ENCODE data around the gene RIMBP2.

RIMBP2 gene

GRCh38 chr12:130683080-130683479 lies 33.0 kb downstream of the RIMBP2 start:
- no peak for TF ChIP-seq CTCF (IDR thresholded peaks at IDR 0.05; ENCODE audit: borderline replicate concordance, insufficient read depth, low read depth, low read length)
- no peak overlapping the region for H3K4me3 ChIP-seq (ENCODE audit: low read depth, low read length)

- TF ChIP-seq CTCF (IDR thresholded peaks at IDR 0.05; ENCODE audit: borderline replicate concordance, insufficient read depth, low read depth, low read length), result no peak
- no peak overlapping the region for H3K4me3 ChIP-seq (ENCODE audit: low read depth, low read length)
These were observed 35.6 kb downstream of the RIMBP2 start for GRCh38 chr12:130680451-130680990.

GRCh38 chr12:130677957-130678558 lies 38.0 kb downstream of the RIMBP2 start:
- no peak overlapping the region for H3K4me3 ChIP-seq (ENCODE audit: low read depth, low read length)
- no peak for TF ChIP-seq CTCF (IDR thresholded peaks at IDR 0.05; ENCODE audit: borderline replicate concordance, insufficient read depth, low read depth, low read length)

GRCh38 chr12:130675791-130676190 lies 40.3 kb downstream of the RIMBP2 start:
- TF ChIP-seq CTCF (IDR thresholded peaks at IDR 0.05; ENCODE audit: borderline replicate concordance, insufficient read depth, low read depth, low read length), result no peak
- no peak overlapping the region for H3K4me3 ChIP-seq (ENCODE audit: low read depth, low read length)

- H3K4me3 ChIP-seq (ENCODE audit: low read depth, low read length), result no peak overlapping the region
- TF ChIP-seq CTCF (IDR thresholded peaks at IDR 0.05; ENCODE audit: borderline replicate concordance, insufficient read depth, low read depth, low read length), result no peak
These were observed 41.0 kb downstream of the RIMBP2 start for GRCh38 chr12:130675121-130675520.

- no peak overlapping the region for H3K4me3 ChIP-seq (ENCODE audit: low read depth, low read length)
These were observed 41.4 kb downstream of the RIMBP2 start for GRCh38 chr12:130674676-130675075.

More at GRCh38 chr12:130674676-130675075, 41.4 kb downstream of the RIMBP2 start:
- TF ChIP-seq CTCF (IDR thresholded peaks at IDR 0.05; ENCODE audit: borderline replicate concordance, insufficient read depth, low read depth, low read length), result no peak

All from GM12875 (cell line).